SU-DHL-6 (cell line): ENCODE data around the gene POC1A.

Experiments used
- H2AFZ ChIP-seq: fragments of 200-600 bp; sonication (generic); 2 replicates; pipeline ENCODE4 v1.6.1; 2014; ENCODE audit warnings: low read depth, mild to moderate bottlenecking, moderate library complexity, mixed read lengths, antibody characterized with exemption, low read length; ENCODE audit not compliant: severe bottlenecking
- H3F3A ChIP-seq: fragments of 200-600 bp; shearing (Covaris generic); 2 replicates; pipeline ENCODE4 v1.6.0; 2016; ENCODE audit warnings: antibody characterized with exemption, mild to moderate bottlenecking; ENCODE audit not compliant: insufficient read depth
- H3K27ac ChIP-seq: fragments of 200-600 bp; sonication (generic); 2 replicates; pipeline ENCODE4 v1.5.1; 2016; ENCODE audit warnings: low read depth, mild to moderate bottlenecking, low read length, moderate library complexity, mixed read lengths
- H3K27me3 ChIP-seq: fragments of 200-600 bp; sonication (generic), shearing (Covaris generic); 2 replicates; pipeline ENCODE4 v1.6.0; 2014; ENCODE audit warnings: mild to moderate bottlenecking, low read length
- H3K36me3 ChIP-seq: fragments of 200-600 bp; sonication (generic); 2 replicates; pipeline ENCODE4 v1.6.1; 2014; ENCODE audit warnings: mild to moderate bottlenecking, low read length, mixed read lengths
- H3K4me2 ChIP-seq: fragments of 300-600, 200-600 bp; shearing (Covaris generic), sonication (generic); 2 replicates; pipeline ENCODE4 v1.6.0; 2014; ENCODE audit warnings: low read length, low read depth, mild to moderate bottlenecking; ENCODE audit not compliant: poor library complexity, severe bottlenecking
- H3K4me3 ChIP-seq: fragments of 200-600 bp; sonication (generic); 2 replicates; pipeline ENCODE4 v1.5.1; 2014; ENCODE audit warnings: antibody characterized with exemption, low read length, mild to moderate bottlenecking, mixed read lengths; ENCODE audit not compliant: insufficient read depth, poor library complexity, severe bottlenecking
- H3K79me2 ChIP-seq: fragments of 200-600 bp; sonication (generic); 2 replicates; pipeline ENCODE4 v1.6.1; 2014; ENCODE audit warnings: mild to moderate bottlenecking, low read length, moderate library complexity; ENCODE audit not compliant: insufficient read depth
- H3K9ac ChIP-seq: fragments of 200-600 bp; sonication (generic); 2 replicates; pipeline ENCODE4 v1.7.0; 2014; ENCODE audit warnings: mild to moderate bottlenecking, low read length
- H3K9me2 ChIP-seq: fragments of 200-600 bp; sonication (generic); replicated peaks from 2 replicates; pipeline ENCODE4 v1.6.1; 2014; ENCODE audit warnings: low read length; ENCODE audit not compliant: insufficient read depth
- H3K9me3 ChIP-seq: fragments of 200-600 bp; sonication (generic); 2 replicates; pipeline ENCODE4 v1.6.1; 2014; ENCODE audit warnings: low read length, mixed read lengths; ENCODE audit not compliant: insufficient read depth
- H4K20me1 ChIP-seq: fragments of 200-600 bp; sonication (generic); 2 replicates; pipeline ENCODE4 v1.6.1; 2014; ENCODE audit warnings: low read depth, mild to moderate bottlenecking, antibody characterized with exemption, low read length, moderate library complexity, mixed read lengths
- EZH2phosphoT487 ChIP-seq: fragments of 200-600 bp; sonication (generic), shearing (Covaris generic); conservative IDR thresholded peaks from 2 replicates; pipeline ENCODE4 v1.6.1; 2018; ENCODE audit warnings: mild to moderate bottlenecking, antibody characterized with exemption, low read length, moderate library complexity, mixed read lengths
- TF ChIP-seq, protein P1 (sequence below): fragments of 200-600 bp; sonication (generic); IDR thresholded peaks from one replicate; pipeline ENCODE4 v1.5.1; 2017; ENCODE audit warnings: antibody characterized with exemption, mild to moderate bottlenecking, low read length, moderate library complexity; ENCODE audit not compliant: insufficient read depth, poor library complexity, severe bottlenecking

POC1A gene

DNA sequence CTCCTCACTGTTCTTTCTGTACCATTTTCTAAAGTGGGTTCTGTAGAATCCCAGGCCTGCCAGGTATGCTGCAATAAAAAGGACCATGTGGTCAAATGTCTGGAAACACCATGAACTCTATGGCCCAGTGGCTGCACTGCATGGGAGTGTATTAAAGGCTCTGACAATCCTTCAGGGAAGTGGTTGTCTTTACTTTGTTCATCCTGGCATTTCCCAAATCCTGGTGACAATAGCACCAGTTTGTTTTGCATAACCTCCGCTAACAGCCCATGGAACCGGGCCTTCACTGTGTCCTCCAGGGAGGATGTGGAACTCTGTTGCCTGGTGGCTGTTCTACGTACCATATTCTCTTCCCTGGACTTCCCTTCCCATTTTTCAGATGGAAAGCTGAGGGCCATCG is 86.7 kb downstream of the POC1A start:
- H3F3A ChIP-seq = no peaks in the 10 kb centered on the region
- TF ChIP-seq EZH2phosphoT487 = no peak
- TF ChIP-seq, protein P1, sequence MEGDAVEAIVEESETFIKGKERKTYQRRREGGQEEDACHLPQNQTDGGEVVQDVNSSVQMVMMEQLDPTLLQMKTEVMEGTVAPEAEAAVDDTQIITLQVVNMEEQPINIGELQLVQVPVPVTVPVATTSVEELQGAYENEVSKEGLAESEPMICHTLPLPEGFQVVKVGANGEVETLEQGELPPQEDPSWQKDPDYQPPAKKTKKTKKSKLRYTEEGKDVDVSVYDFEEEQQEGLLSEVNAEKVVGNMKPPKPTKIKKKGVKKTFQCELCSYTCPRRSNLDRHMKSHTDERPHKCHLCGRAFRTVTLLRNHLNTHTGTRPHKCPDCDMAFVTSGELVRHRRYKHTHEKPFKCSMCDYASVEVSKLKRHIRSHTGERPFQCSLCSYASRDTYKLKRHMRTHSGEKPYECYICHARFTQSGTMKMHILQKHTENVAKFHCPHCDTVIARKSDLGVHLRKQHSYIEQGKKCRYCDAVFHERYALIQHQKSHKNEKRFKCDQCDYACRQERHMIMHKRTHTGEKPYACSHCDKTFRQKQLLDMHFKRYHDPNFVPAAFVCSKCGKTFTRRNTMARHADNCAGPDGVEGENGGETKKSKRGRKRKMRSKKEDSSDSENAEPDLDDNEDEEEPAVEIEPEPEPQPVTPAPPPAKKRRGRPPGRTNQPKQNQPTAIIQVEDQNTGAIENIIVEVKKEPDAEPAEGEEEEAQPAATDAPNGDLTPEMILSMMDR = no peak
- H3K27ac ChIP-seq = no peak overlapping the region

DNA sequence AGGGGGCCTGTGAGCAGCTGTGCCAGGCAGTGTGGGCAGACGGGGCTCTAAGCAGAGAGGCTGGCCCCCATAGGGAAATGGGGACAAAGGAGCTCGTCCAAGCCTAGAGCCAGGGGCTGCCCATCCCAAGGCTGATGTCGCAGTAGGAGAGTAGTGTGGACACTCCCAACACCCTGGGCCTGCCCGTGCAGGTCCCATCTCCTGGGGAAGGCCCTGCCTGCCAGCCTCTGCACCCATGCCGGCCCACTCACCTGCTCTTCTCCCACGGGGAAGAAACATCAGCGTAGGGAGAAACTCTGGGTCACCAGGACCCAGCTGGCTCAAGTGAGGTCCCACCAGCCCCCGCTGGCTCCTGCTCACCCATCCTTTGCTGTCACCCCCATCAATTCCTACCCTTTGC is 87.2 kb downstream of the POC1A start:
- H3K9me2 ChIP-seq = no peaks in the 10 kb centered on the region
- TF ChIP-seq, protein P1 = no peak
- no peak for TF ChIP-seq EZH2phosphoT487
- H3K9ac ChIP-seq = no peak overlapping the region
- no peaks in the 10 kb centered on the region for H3K36me3 ChIP-seq
- no peaks in the 10 kb centered on the region for H3K79me2 ChIP-seq
- no peak overlapping the region for H3K4me2 ChIP-seq
- H3F3A ChIP-seq = no peaks in the 10 kb centered on the region
- no peak overlapping the region for H2AFZ ChIP-seq
- no peaks in the 10 kb centered on the region for H3K9me3 ChIP-seq
- no peaks in the 10 kb centered on the region for H4K20me1 ChIP-seq
- no peak overlapping the region for H3K4me3 ChIP-seq
- H3K27me3 ChIP-seq = no peaks in the 10 kb centered on the region
- no peak overlapping the region for H3K27ac ChIP-seq

More for the DNA sequence above, 86.7 kb downstream of the POC1A start:
- H3K79me2 ChIP-seq = no peaks in the 10 kb centered on the region
- H3K4me3 ChIP-seq = no peak overlapping the region
- H3K9me3 ChIP-seq = no peaks in the 10 kb centered on the region
- H3K9ac ChIP-seq = no peak overlapping the region
- H3K36me3 ChIP-seq = no peaks in the 10 kb centered on the region
- no peak overlapping the region for H3K4me2 ChIP-seq
- no peaks in the 10 kb centered on the region for H3K27me3 ChIP-seq
- no peaks in the 10 kb centered on the region for H4K20me1 ChIP-seq
- no peak overlapping the region for H2AFZ ChIP-seq
- H3K9me2 ChIP-seq = no peaks in the 10 kb centered on the region

DNA sequence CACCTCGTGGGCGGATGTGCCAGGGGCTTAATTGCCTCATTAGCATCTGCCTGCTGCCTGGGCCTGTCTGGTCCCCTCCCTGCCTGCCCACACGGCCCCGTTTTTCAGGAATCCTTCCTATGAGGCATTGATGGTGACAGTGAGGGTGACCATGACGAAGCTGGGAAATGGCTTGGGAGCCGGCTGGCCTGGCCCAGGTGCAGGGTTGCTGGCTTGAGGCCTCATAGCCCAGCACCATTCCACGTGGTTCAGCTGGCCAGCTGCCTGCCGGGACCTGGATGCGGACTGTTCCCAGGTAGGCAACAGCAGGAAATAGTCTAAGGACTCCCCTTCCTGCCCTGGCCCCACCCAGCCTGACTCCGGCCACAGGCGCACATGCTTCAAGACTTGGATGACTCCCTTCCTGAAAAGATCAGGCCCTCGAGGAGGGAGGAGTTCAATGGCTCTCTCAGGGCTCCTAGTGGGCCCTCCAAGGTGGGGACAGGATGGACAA is 88.9 kb downstream of the POC1A start:
- no peaks in the 10 kb centered on the region for H3K79me2 ChIP-seq
- no peaks in the 10 kb centered on the region for H4K20me1 ChIP-seq
- H3K4me3 ChIP-seq = no peak overlapping the region
- H3K9me3 ChIP-seq = no peaks in the 10 kb centered on the region
- TF ChIP-seq, protein P1 = no peak
- no peak for TF ChIP-seq EZH2phosphoT487
- no peaks in the 10 kb centered on the region for H3F3A ChIP-seq
- H3K9ac ChIP-seq = no peak overlapping the region
- H3K27ac ChIP-seq = no peak overlapping the region
- H2AFZ ChIP-seq = no peak overlapping the region
- no peaks in the 10 kb centered on the region for H3K36me3 ChIP-seq
- no peaks in the 10 kb centered on the region for H3K9me2 ChIP-seq
- H3K27me3 ChIP-seq = no peaks in the 10 kb centered on the region
- no peak overlapping the region for H3K4me2 ChIP-seq
